ENCODE measurements around the gene EDC3.

DNA sequence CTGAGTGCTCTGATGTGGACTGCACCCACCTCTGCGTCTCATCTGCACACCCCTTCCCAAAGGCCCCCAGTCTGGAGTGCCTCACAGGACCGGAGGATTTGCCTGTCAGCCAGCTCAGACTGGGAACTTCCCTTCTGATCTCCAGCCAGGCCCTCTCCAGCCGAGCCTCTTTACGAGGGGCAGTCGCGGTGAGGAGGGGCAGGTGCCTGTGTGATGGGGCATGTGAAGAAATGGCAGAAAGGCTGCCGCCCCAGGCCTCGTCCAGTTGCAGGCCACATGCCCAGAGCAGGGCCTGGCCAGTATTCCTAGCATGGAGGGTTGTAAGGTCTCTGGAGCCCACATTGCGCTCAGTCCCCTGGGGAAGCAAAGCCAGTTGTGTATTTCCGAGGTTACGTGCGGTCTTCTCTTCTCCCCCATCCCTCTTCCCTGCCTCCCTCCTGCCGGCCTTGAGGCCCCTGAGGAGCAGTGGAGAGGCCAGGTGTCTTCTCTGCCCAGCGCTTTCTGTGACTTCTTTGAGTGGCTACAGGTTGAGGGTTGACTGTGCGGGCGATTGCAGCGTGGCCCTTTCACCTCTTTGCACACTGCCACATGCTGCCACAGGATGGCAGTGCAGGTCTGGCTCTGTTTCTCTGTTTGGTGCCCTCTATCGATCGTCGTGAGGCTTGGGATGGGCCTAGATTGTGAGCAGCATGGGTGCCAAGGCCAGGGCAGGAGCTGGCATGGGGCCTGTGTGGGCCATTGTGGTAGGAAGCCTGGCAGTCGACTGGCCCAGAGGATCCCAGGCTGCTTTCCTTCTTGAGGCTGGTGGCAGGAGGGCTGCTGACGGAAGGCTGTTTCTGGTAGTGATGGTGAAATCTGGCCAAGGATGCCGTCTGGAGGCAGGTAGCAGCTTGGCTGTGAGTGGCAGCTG, 74.9 kb downstream of the EDC3 start:
- TF ChIP-seq POLR2AphosphoS5 (IDR thresholded peaks at IDR 0.05; ENCODE audit: low read depth, low read length) (no peak), RFX5 (IDR thresholded peaks at IDR 0.05; ENCODE audit: low read length) (no peak), YY1 (IDR thresholded peaks at IDR 0.05; ENCODE audit: low read depth) (no peak), REST (IDR thresholded peaks at IDR 0.05; ENCODE audit: low read depth, low read length) (no peak), ZBTB33 (IDR thresholded peaks at IDR 0.05; ENCODE audit: borderline replicate concordance, low read depth) (no peak), CHD2 (IDR thresholded peaks at IDR 0.05; ENCODE audit: low read length, partially characterized antibody) (no peak), SMC3 (IDR thresholded peaks at IDR 0.05; ENCODE audit: low read depth, low read length) (peak; percentile 77), EP300 (IDR thresholded peaks at IDR 0.05; ENCODE audit: borderline replicate concordance in 1 of 2, low read depth in 1 of 2, low read length in 1 of 2) (no peak)
- TF ChIP-seq, protein P1, sequence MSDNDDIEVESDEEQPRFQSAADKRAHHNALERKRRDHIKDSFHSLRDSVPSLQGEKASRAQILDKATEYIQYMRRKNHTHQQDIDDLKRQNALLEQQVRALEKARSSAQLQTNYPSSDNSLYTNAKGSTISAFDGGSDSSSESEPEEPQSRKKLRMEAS (IDR thresholded peaks at IDR 0.05; ENCODE audit: low read depth), result peak; percentile 63; the same call in 1 of the 2 replicates
- TF ChIP-seq, protein P2, sequence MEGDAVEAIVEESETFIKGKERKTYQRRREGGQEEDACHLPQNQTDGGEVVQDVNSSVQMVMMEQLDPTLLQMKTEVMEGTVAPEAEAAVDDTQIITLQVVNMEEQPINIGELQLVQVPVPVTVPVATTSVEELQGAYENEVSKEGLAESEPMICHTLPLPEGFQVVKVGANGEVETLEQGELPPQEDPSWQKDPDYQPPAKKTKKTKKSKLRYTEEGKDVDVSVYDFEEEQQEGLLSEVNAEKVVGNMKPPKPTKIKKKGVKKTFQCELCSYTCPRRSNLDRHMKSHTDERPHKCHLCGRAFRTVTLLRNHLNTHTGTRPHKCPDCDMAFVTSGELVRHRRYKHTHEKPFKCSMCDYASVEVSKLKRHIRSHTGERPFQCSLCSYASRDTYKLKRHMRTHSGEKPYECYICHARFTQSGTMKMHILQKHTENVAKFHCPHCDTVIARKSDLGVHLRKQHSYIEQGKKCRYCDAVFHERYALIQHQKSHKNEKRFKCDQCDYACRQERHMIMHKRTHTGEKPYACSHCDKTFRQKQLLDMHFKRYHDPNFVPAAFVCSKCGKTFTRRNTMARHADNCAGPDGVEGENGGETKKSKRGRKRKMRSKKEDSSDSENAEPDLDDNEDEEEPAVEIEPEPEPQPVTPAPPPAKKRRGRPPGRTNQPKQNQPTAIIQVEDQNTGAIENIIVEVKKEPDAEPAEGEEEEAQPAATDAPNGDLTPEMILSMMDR (IDR thresholded peaks at IDR 0.05), result peak; percentile 92
